WTC11 (cell line): ENCODE data around the gene MUC6. TPM values are rescaled to one million over a fixed set of nuclear protein-coding genes. Genes with fewer than 3 reads are reported as not detected.

ENCODE experiments used
- ATAC-seq: fragments of 200-7000 bp; cut with Tn5 transposase; 2 replicates; pipeline ENCODE4 v1.10.0; 2021; ENCODE audit warnings: mild to moderate bottlenecking, moderate library complexity
- CTCF ChIA-PET: fragments of 300-600 bp; sonication (Branson Sonifier 250); formaldehyde crosslinking; loops from one replicate; lab custom pipeline; 2021; ENCODE audit warnings: antibody characterized with exemption; lab: Charles Lee
- POLR2A ChIA-PET: fragments of 350-600 bp; sonication (Branson Sonifier 250); formaldehyde crosslinking; loops from one replicate; lab custom pipeline; 2021; ENCODE audit warnings: antibody characterized with exemption; lab: Charles Lee
- DNase-seq: peaks from one replicate; pipeline ENCODE4 v3.0.0; 2021; ENCODE audit warnings: low spot score
- H3K27ac Mint-ChIP-seq: 2 replicates; pipeline ENCODE4 v1.8.0; 2021; ENCODE audit warnings: mixed read lengths
- H3K27me3 Mint-ChIP-seq: 2 replicates; pipeline ENCODE4 v1.8.0; 2021; ENCODE audit warnings: low read depth, mild to moderate bottlenecking, moderate library complexity, mixed read lengths
- H3K36me3 Mint-ChIP-seq: 2 replicates; pipeline ENCODE4 v1.8.0; 2021; ENCODE audit warnings: mixed read lengths
- H3K4me1 Mint-ChIP-seq: 2 replicates; pipeline ENCODE4 v1.8.0; 2022; ENCODE audit warnings: mixed read lengths
- H3K4me3 Mint-ChIP-seq: 2 replicates; pipeline ENCODE4 v1.8.0; 2021; ENCODE audit warnings: mild to moderate bottlenecking, moderate library complexity, mixed read lengths
- H3K9me3 Mint-ChIP-seq: 2 replicates; pipeline ENCODE4 v1.8.0; 2021; ENCODE audit warnings: mixed read lengths
- ATF1 ChIP-seq: sonication (generic); formaldehyde crosslinking; IDR thresholded peaks from 2 replicates; pipeline ENCODE4 v1.8.1; 2023; ENCODE audit warnings: mild to moderate bottlenecking, moderate library complexity, missing genetic modification reagents
- CREM ChIP-seq: sonication (generic); formaldehyde crosslinking; IDR thresholded peaks from 2 replicates; pipeline ENCODE4 v1.8.1; 2022; ENCODE audit warnings: mild to moderate bottlenecking, missing genetic modification reagents, moderate library complexity
- CTCF ChIP-seq: fragments of 200-600 bp; IDR thresholded peaks from 2 replicates; pipeline ENCODE4 v1.8.0; 2022; ENCODE audit warnings: antibody characterized with exemption
- ERG ChIP-seq: fragments of 250-450 bp; sonication (Bioruptor Pico); IDR thresholded peaks from 2 replicates; pipeline ENCODE4 v1.8.0; 2021; ENCODE audit warnings: mild to moderate bottlenecking
- IRF1 ChIP-seq: sonication (generic); formaldehyde crosslinking; IDR thresholded peaks from 2 replicates; pipeline ENCODE4 v1.8.0; 2023; ENCODE audit warnings: missing genetic modification reagents
- IRF2 ChIP-seq: sonication (generic); formaldehyde crosslinking; IDR thresholded peaks from 2 replicates; pipeline ENCODE4 v1.8.0; 2022; ENCODE audit warnings: low read depth, missing genetic modification reagents, borderline replicate concordance
- MLX ChIP-seq: sonication (generic); formaldehyde crosslinking; IDR thresholded peaks from 2 replicates; pipeline ENCODE4 v1.8.1; 2023; ENCODE audit warnings: mild to moderate bottlenecking, missing genetic modification reagents, moderate library complexity
- NFYB ChIP-seq: sonication (generic); formaldehyde crosslinking; conservative IDR thresholded peaks from 2 replicates; pipeline ENCODE4 v1.8.0; 2022; ENCODE audit warnings: low read depth, missing genetic modification reagents
- PRRX2 ChIP-seq: fragments of 250-450 bp; sonication (Bioruptor Pico); IDR thresholded peaks from 2 replicates; pipeline ENCODE4 v1.8.0; 2021; ENCODE audit warnings: mild to moderate bottlenecking
- SP1 ChIP-seq: sonication (generic); formaldehyde crosslinking; conservative IDR thresholded peaks from 2 replicates; pipeline ENCODE4 v1.8.1; 2022; ENCODE audit warnings: missing genetic modification reagents
- STAT6 ChIP-seq: sonication (generic); formaldehyde crosslinking; conservative IDR thresholded peaks from 2 replicates; pipeline ENCODE4 v1.8.1; 2023; ENCODE audit warnings: mild to moderate bottlenecking, low read depth, missing genetic modification reagents, moderate library complexity
- TEAD4 ChIP-seq: sonication (generic); formaldehyde crosslinking; IDR thresholded peaks from 2 replicates; pipeline ENCODE4 v1.8.0; 2022; ENCODE audit warnings: mild to moderate bottlenecking, missing genetic modification reagents
- ZBTB43 ChIP-seq: sonication (generic); formaldehyde crosslinking; IDR thresholded peaks from 2 replicates; pipeline ENCODE4 v1.8.1; 2023; ENCODE audit warnings: mild to moderate bottlenecking, missing genetic modification reagents
- ZMAT4 ChIP-seq: fragments of 250-450 bp; sonication (Bioruptor Pico); IDR thresholded peaks from 2 replicates; pipeline ENCODE4 v1.9.0; 2021; ENCODE audit warnings: mild to moderate bottlenecking
- ZNF121 ChIP-seq: sonication (generic); formaldehyde crosslinking; IDR thresholded peaks from 2 replicates; pipeline ENCODE4 v1.8.0; 2023; ENCODE audit warnings: missing genetic modification reagents
- ZNF281 ChIP-seq: sonication (generic); formaldehyde crosslinking; IDR thresholded peaks from 2 replicates; pipeline ENCODE4 v1.8.0; 2023; ENCODE audit warnings: mild to moderate bottlenecking, missing genetic modification reagents
- ZNF416 ChIP-seq: fragments of 250-450 bp; sonication (Bioruptor Pico); IDR thresholded peaks from 2 replicates; pipeline ENCODE4 v1.9.0; 2021; ENCODE audit warnings: mild to moderate bottlenecking, inconsistent platforms
- ZNF425 ChIP-seq: fragments of 250-450 bp; sonication (Bioruptor Pico); conservative IDR thresholded peaks from 2 replicates; pipeline ENCODE4 v1.9.0; 2021; ENCODE audit warnings: mild to moderate bottlenecking
- total RNA-seq: library from RNA; stranded (reverse); gene quantifications from 3 replicates; pipeline ENCODE4 v1.2.3, GENCODE V29; 2021

MUC6 gene
- total RNA-seq, 1 experiment from 2014 or later, result 0.13 TPM

- ChIA-PET POLR2A (no interaction called here), CTCF (interaction anchor here (1.4 to 1.5 kb wide), 2 partner anchors 16 kb away, joined by 4 to 5 read pairs; no protein-coding TSS in a partner anchor)
- Mint-ChIP-seq H3K27me3 (no peaks in the 10 kb centered on the region), H3K4me3 (no peak overlapping the region), H3K4me1 (no peaks in the 10 kb centered on the region), H3K36me3 (no peaks in the 10 kb centered on the region), H3K27ac (no peak overlapping the region), H3K9me3 (peaks cover 6% of the 10 kb centered on the region)
- DNase-seq, result no peak
- ATAC-seq, result no peak
- TF ChIP-seq ZNF425, result no peak
- no peak for TF ChIP-seq IRF2 (CRISPR knock-in tag)
- no peak for TF ChIP-seq ERG (CRISPR knock-in tag)
- TF ChIP-seq ZMAT4 (CRISPR knock-in tag), result no peak
- no peak for TF ChIP-seq PRRX2 (CRISPR knock-in tag)
- no peak for TF ChIP-seq TEAD4 (CRISPR knock-in tag)
- no peak for TF ChIP-seq CREM (CRISPR knock-in tag)
- TF ChIP-seq STAT6 (CRISPR knock-in tag), result no peak
- TF ChIP-seq ATF1 (CRISPR knock-in tag), result no peak
- TF ChIP-seq CTCF, result no peak
- TF ChIP-seq ZNF281 (CRISPR knock-in tag), result no peak
- no peak for TF ChIP-seq NFYB (CRISPR knock-in tag)
- no peak for TF ChIP-seq ZBTB43 (CRISPR knock-in tag)
- TF ChIP-seq ZNF416 (CRISPR knock-in tag), result no peak
- no peak for TF ChIP-seq IRF1 (CRISPR knock-in tag)
- TF ChIP-seq ZNF121, result no peak
- no peak for TF ChIP-seq SP1
- no peak for TF ChIP-seq MLX (CRISPR knock-in tag)
These were observed 788 bp downstream of the MUC6 start for GRCh38 chr11:1035577-1036283.
